M059J (cell line): ENCODE results near the gene ZNF41. TPM values are rescaled to one million over a fixed set of nuclear protein-coding genes. Genes with fewer than 3 reads are reported as not detected.

ENCODE experiments used
- total RNA-seq: library from RNA; depleted of rRNA; stranded (reverse); fragments of >200 nt; shearing (Covaris generic); gene quantifications from 2 replicates; pipeline ENCODE4 v1.2.3, GENCODE V29; 2014; rRNA removed

ZNF41 gene
- total RNA-seq, 1 experiment from 2014 or later: 11.7 TPM

Other genes with a start within 250 kb of the ZNF41 start
- gene ZNF157, start 112.6 kb downstream of the ZNF41 start, total RNA-seq: 0.05 and 0.20 TPM in 2 replicates
- 46.5 and 47.7 TPM in 2 replicates for gene ARAF, start 78.0 kb upstream of the ZNF41 start, total RNA-seq
- 313 and 355 TPM in 2 replicates for gene TIMP1, start 99.2 kb upstream of the ZNF41 start, total RNA-seq
- gene SYN1, start 136.6 kb upstream of the ZNF41 start, total RNA-seq: 0.07 and 1.4 TPM in 2 replicates
- gene CFP, start 146.7 kb upstream of the ZNF41 start, total RNA-seq: not detected in 2 replicates
- 37.9 and 51.0 TPM in 2 replicates for gene ELK1, start 167.3 kb upstream of the ZNF41 start, total RNA-seq
- 178 and 233 TPM in 2 replicates for gene UXT, start 176.0 kb upstream of the ZNF41 start, total RNA-seq